ENCODE measurements around the gene MRPL38. TPM values are rescaled to one million over a fixed set of nuclear protein-coding genes. Genes with fewer than 3 reads are reported as not detected.
A peak's percentile ranks its signal among the peaks of the same experiment; 100 is the strongest.

MRPL38 gene
- total RNA-seq, 2 donors from 2014 or later, result 103 to 118 TPM

- no peaks in the 10 kb centered on the region for H3K36me3 ChIP-seq (ENCODE audit: control insufficient read depth, insufficient read depth, low read length)
- no peak overlapping the region for H3K9ac ChIP-seq (ENCODE audit: extremely low read depth, low read length, poor library complexity, severe bottlenecking)
- no peak overlapping the region for H3K27ac ChIP-seq (ENCODE audit: low read depth, low read length)
- H3K27me3 ChIP-seq (ENCODE audit: control insufficient read depth, insufficient read depth, low read length, poor library complexity, severe bottlenecking), result peaks cover 39% of the 10 kb centered on the region
- 65 to 70% methylated on average over 16 to 26 of the region's 26 CpGs for WGBS, 2 experiments (ENCODE audit: insufficient coverage in 1 of 2, insufficient read length in 1 of 2)
- Mint-ChIP-seq H3K36me3 (ENCODE audit: low read depth) (no peaks in the 10 kb centered on the region), H3K4me1 (peaks cover 10% of the 10 kb centered on the region), H3K27ac (no peak overlapping the region), H3K9me3 (no peaks in the 10 kb centered on the region), H3K27me3 (ENCODE audit: insufficient read depth) (peaks cover 39% of the 10 kb centered on the region), H3K4me3 (no peak overlapping the region)
- no peak overlapping the region for H3K4me3 ChIP-seq (ENCODE audit: low read length)
- DNase-seq, result peak; percentile 89
- no peaks in the 10 kb centered on the region for H3K4me1 ChIP-seq (ENCODE audit: control insufficient read depth, insufficient read depth, low read length)
- TF ChIP-seq, protein P1, sequence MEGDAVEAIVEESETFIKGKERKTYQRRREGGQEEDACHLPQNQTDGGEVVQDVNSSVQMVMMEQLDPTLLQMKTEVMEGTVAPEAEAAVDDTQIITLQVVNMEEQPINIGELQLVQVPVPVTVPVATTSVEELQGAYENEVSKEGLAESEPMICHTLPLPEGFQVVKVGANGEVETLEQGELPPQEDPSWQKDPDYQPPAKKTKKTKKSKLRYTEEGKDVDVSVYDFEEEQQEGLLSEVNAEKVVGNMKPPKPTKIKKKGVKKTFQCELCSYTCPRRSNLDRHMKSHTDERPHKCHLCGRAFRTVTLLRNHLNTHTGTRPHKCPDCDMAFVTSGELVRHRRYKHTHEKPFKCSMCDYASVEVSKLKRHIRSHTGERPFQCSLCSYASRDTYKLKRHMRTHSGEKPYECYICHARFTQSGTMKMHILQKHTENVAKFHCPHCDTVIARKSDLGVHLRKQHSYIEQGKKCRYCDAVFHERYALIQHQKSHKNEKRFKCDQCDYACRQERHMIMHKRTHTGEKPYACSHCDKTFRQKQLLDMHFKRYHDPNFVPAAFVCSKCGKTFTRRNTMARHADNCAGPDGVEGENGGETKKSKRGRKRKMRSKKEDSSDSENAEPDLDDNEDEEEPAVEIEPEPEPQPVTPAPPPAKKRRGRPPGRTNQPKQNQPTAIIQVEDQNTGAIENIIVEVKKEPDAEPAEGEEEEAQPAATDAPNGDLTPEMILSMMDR (conservative IDR thresholded peaks at IDR 0.05), result peak; percentile 61
- H3K9me3 ChIP-seq (ENCODE audit: control insufficient read depth, low read length), result no peaks in the 10 kb centered on the region
These were observed 28.3 kb downstream of the MRPL38 start for GRCh38 chr17:75876190-75876937.

GRCh38 chr17:75875940-75876189, 28.8 kb downstream of the MRPL38 start:
- peaks cover 10% of the 10 kb centered on the region for H3K4me1 Mint-ChIP-seq
- H3K4me3 ChIP-seq (ENCODE audit: low read length), result no peak overlapping the region
- 87 to 91% methylated on average over 5 of the region's 5 CpGs for WGBS, 2 experiments (ENCODE audit: insufficient coverage in 1 of 2, insufficient read length in 1 of 2)
- no peaks in the 10 kb centered on the region for H3K36me3 ChIP-seq (ENCODE audit: control insufficient read depth, insufficient read depth, low read length)
- no peak overlapping the region for H3K27ac ChIP-seq (ENCODE audit: low read depth, low read length)
- no peaks in the 10 kb centered on the region for H3K36me3 Mint-ChIP-seq (ENCODE audit: low read depth)
- peaks cover 39% of the 10 kb centered on the region for H3K27me3 Mint-ChIP-seq (ENCODE audit: insufficient read depth)
- peaks cover 39% of the 10 kb centered on the region for H3K27me3 ChIP-seq (ENCODE audit: control insufficient read depth, insufficient read depth, low read length, poor library complexity, severe bottlenecking)
- H3K9me3 ChIP-seq (ENCODE audit: control insufficient read depth, low read length), result no peaks in the 10 kb centered on the region
- H3K27ac Mint-ChIP-seq, result no peak overlapping the region
- no peak for DNase-seq
- TF ChIP-seq, protein P1 (conservative IDR thresholded peaks at IDR 0.05), result no peak
- no peaks in the 10 kb centered on the region for H3K9me3 Mint-ChIP-seq
- H3K9ac ChIP-seq (ENCODE audit: extremely low read depth, low read length, poor library complexity, severe bottlenecking), result no peak overlapping the region
- no peaks in the 10 kb centered on the region for H3K4me1 ChIP-seq (ENCODE audit: control insufficient read depth, insufficient read depth, low read length)
- H3K4me3 Mint-ChIP-seq, result no peak overlapping the region

- TF ChIP-seq, protein P1 (conservative IDR thresholded peaks at IDR 0.05), result no peak
- WGBS, 2 experiments (ENCODE audit: insufficient coverage in 1 of 2, insufficient read length in 1 of 2), result 81 to 82% methylated on average over 13 to 17 of the region's 18 CpGs
- Mint-ChIP-seq H3K36me3 (ENCODE audit: low read depth) (no peaks in the 10 kb centered on the region), H3K9me3 (no peaks in the 10 kb centered on the region), H3K4me3 (no peak overlapping the region), H3K27me3 (ENCODE audit: insufficient read depth) (peaks cover 35% of the 10 kb centered on the region), H3K4me1 (peaks cover 15% of the 10 kb centered on the region), H3K27ac (no peak overlapping the region)
- no peak overlapping the region for H3K9ac ChIP-seq (ENCODE audit: extremely low read depth, low read length, poor library complexity, severe bottlenecking)
- no peak overlapping the region for H3K27ac ChIP-seq (ENCODE audit: low read depth, low read length)
- no peaks in the 10 kb centered on the region for H3K9me3 ChIP-seq (ENCODE audit: control insufficient read depth, low read length)
- H3K36me3 ChIP-seq (ENCODE audit: control insufficient read depth, insufficient read depth, low read length), result no peaks in the 10 kb centered on the region
- H3K4me3 ChIP-seq (ENCODE audit: low read length), result no peak overlapping the region
- DNase-seq, result no peak
- peaks cover 39% of the 10 kb centered on the region for H3K27me3 ChIP-seq (ENCODE audit: control insufficient read depth, insufficient read depth, low read length, poor library complexity, severe bottlenecking)
- H3K4me1 ChIP-seq (ENCODE audit: control insufficient read depth, insufficient read depth, low read length), result no peaks in the 10 kb centered on the region
These were observed 29.3 kb downstream of the MRPL38 start for GRCh38 chr17:75875182-75875939.

Measured in endodermal cell (in vitro differentiated cells).